Mucosa of gallbladder (tissue), 1 donor: ENCODE results near the gene CSN1S1. TPM values are rescaled to one million over a fixed set of nuclear protein-coding genes. Genes with fewer than 3 reads are reported as not detected.

Source experiments
- DNase-seq: peaks from one replicate; pipeline ENCODE4 v3.0.0-alpha.2; 2020; ENCODE audit warnings: low spot score
- total RNA-seq: library from RNA; stranded (reverse); gene quantifications from one replicate; pipeline ENCODE4 v1.2.1, GENCODE V29; 2021
- donor health status: DM: no; HTN: no; CAD: no.

The CSN1S1 gene
- total RNA-seq, 1 donor from 2014 or later = not detected

DNA sequence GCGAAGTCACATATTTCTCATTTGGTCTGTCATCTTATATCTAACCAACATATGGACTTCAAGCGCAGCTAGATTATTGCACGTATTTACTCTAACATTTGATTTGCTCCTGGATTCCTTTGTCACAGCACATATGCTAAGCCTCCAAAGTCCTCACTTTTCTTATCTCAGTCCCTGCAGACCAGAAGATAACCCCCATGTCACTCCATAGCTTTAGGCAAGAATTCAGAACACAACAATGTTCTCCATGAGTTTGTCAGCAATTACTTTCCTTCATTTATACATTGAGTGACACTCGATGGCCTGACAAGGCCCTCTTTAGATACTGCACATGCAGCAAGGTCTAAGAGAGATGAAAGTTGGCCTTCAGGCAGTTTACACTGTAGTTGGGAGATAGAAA, 60.1 kb downstream of the CSN1S1 start:
- no peak for DNase-seq

- no peak for DNase-seq
Observed at GRCh38 chr4:69994782-69995181, 63.9 kb downstream of the CSN1S1 start.

- no peak for DNase-seq
Observed at GRCh38 chr4:69995526-69996016, 64.7 kb downstream of the CSN1S1 start, which contains the start of gene STATH. TSS of gene STATH (plus strand) at chr4:69995966. CDS start at chr4:69998438, 2,472 bp downstream.

Other genes with a start within 250 kb of the CSN1S1 start
- gene SULT1B1, start 170.4 kb upstream of the CSN1S1 start, total RNA-seq = 0.75 TPM
- 0.29 TPM for gene SULT1E1, start 70.9 kb upstream of the CSN1S1 start, total RNA-seq
- gene CSN2, start 34.7 kb downstream of the CSN1S1 start, total RNA-seq = not detected
- gene STATH, start 64.9 kb downstream of the CSN1S1 start, total RNA-seq = not detected
- gene HTN3, start 97.4 kb downstream of the CSN1S1 start, total RNA-seq = not detected
- gene HTN1, start 119.4 kb downstream of the CSN1S1 start, total RNA-seq = not detected
- gene PRR27, start 223.2 kb downstream of the CSN1S1 start, total RNA-seq = not detected